Bronchial epithelial cell (primary cell): ENCODE results near the gene KIRREL1. TPM values are rescaled to one million over a fixed set of nuclear protein-coding genes. Genes with fewer than 3 reads are reported as not detected.

Experiments
- DNase-seq: peaks from one replicate; pipeline ENCODE4 v3.0.0-alpha.2; 2010; ENCODE audit warnings: low read depth
- FAIRE-seq: peaks from 2 replicates; lab custom pipeline; 2011; peaks lifted over from hg19 to GRCh38; lab: Jason Lieb, UNC
- H3K27me3 ChIP-seq: 2 replicates; pipeline ENCODE4 v1.5.1; 2011; ENCODE audit warnings: low read length; ENCODE audit not compliant: control insufficient read depth, insufficient read depth
- H3K36me3 ChIP-seq: 2 replicates; pipeline ENCODE4 v1.5.1; 2011; ENCODE audit warnings: low read length; ENCODE audit not compliant: control insufficient read depth, insufficient read depth
- H3K4me3 ChIP-seq: 2 replicates; pipeline ENCODE4 v1.5.1; 2011; ENCODE audit warnings: mild to moderate bottlenecking, low read depth, low read length, control low read depth
- CTCF ChIP-seq: IDR thresholded peaks from 2 replicates; pipeline ENCODE4 v1.5.1; 2011; ENCODE audit warnings: mild to moderate bottlenecking, moderate library complexity, low read length, control low read depth, inconsistent platforms; ENCODE audit not compliant: insufficient read depth, severe bottlenecking
- total RNA-seq: library from RNA; depleted of rRNA; stranded (reverse); fragments of >200 nt; gene quantifications from 2 replicates; pipeline ENCODE4 v1.2.1, GENCODE V29; 2014

The KIRREL1 gene
- total RNA-seq, 1 donor from 2014 or later, result 24.2 TPM

GRCh38 chr1:158089925-158090637 lies 96.6 kb downstream of the KIRREL1 start:
- H3K4me3 ChIP-seq, result no peak overlapping the region
- no peak for TF ChIP-seq CTCF
- no peak for DNase-seq
- H3K27me3 ChIP-seq, result no peaks in the 10 kb centered on the region
- peaks cover 37% of the 10 kb centered on the region for H3K36me3 ChIP-seq
- no peak for FAIRE-seq

- no peak for TF ChIP-seq CTCF
- FAIRE-seq, result peak; percentile 58
These were observed 99.9 kb downstream of the KIRREL1 start for GRCh38 chr1:158093376-158093775.

GRCh38 chr1:158094571-158094970 lies 101.1 kb downstream of the KIRREL1 start:
- no peak overlapping the region for H3K4me3 ChIP-seq
- DNase-seq, result no peak
- TF ChIP-seq CTCF, result no peak
- H3K27me3 ChIP-seq, result no peaks in the 10 kb centered on the region
- peaks cover 14% of the 10 kb centered on the region for H3K36me3 ChIP-seq
- FAIRE-seq, result no peak

More at GRCh38 chr1:158093376-158093775, 99.9 kb downstream of the KIRREL1 start:
- H3K27me3 ChIP-seq, result no peaks in the 10 kb centered on the region
- no peak for DNase-seq
- H3K36me3 ChIP-seq, result peaks cover 21% of the 10 kb centered on the region
- H3K4me3 ChIP-seq, result no peak overlapping the region

GRCh38 chr1:158095737-158096335 lies 102.4 kb downstream of the KIRREL1 start:
- H3K4me3 ChIP-seq, result no peak overlapping the region
- peaks cover 11% of the 10 kb centered on the region for H3K36me3 ChIP-seq
- DNase-seq (peak; percentile 32), FAIRE-seq (peak; percentile 7)
- no peaks in the 10 kb centered on the region for H3K27me3 ChIP-seq
- peak; percentile 83 for TF ChIP-seq CTCF

GRCh38 chr1:158098256-158098655 lies 104.8 kb downstream of the KIRREL1 start:
- no peak for DNase-seq
- no peak for TF ChIP-seq CTCF
- Histone ChIP-seq H3K36me3 (peaks cover 5% of the 10 kb centered on the region), H3K27me3 (no peaks in the 10 kb centered on the region), H3K4me3 (no peak overlapping the region)
- no peak for FAIRE-seq
